Measurements from ENCODE around the gene TTLL6.

DNA sequence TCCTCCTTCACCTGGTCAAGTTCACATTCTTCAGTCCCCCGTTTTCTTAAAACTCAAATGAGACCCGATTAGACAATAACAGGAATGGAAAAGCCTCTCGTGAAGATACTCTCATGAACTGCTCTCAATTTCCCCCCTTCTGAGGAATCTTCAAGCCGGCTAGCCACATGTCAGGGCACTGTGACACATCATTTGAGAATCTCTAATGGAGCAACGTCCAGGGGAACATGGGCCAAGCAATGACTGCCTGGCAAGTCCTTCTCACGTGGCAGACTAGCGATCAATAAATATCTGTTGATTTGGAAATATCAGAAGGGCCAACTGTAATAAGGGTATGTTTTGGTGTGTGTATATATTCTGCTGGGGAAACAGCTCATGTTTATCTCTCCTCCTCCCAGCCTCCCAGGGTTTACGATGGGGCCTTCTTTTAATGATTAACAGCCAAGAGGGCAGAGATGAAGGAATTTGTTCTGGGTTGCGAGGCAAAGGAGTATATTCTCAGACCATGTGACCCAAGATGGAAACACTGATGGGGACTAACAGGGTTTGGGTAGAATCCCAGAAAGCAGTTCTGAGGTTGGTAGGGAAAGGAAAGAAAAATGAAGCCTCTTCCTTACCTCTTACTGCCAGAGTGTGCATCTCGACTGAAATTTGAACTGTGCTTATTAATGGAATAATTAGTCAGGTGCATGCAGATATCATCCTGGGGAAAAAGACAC lies 21.4 kb downstream of the TTLL6 start:
- TF ChIP-seq RXRA (IDR thresholded peaks at IDR 0.05; ENCODE audit: insufficient read depth, low read depth, low read length), result no peak
- TF ChIP-seq, protein P1, sequence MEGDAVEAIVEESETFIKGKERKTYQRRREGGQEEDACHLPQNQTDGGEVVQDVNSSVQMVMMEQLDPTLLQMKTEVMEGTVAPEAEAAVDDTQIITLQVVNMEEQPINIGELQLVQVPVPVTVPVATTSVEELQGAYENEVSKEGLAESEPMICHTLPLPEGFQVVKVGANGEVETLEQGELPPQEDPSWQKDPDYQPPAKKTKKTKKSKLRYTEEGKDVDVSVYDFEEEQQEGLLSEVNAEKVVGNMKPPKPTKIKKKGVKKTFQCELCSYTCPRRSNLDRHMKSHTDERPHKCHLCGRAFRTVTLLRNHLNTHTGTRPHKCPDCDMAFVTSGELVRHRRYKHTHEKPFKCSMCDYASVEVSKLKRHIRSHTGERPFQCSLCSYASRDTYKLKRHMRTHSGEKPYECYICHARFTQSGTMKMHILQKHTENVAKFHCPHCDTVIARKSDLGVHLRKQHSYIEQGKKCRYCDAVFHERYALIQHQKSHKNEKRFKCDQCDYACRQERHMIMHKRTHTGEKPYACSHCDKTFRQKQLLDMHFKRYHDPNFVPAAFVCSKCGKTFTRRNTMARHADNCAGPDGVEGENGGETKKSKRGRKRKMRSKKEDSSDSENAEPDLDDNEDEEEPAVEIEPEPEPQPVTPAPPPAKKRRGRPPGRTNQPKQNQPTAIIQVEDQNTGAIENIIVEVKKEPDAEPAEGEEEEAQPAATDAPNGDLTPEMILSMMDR (IDR thresholded peaks at IDR 0.05; ENCODE audit: control extremely low read depth in 1 of 3, insufficient read depth in 1 of 3, low read depth in 1 of 3, low read length in 3 of 3), result no peak
- TF ChIP-seq USF2 (IDR thresholded peaks at IDR 0.05; ENCODE audit: low read length), result no peak
- no peak for TF ChIP-seq RAD21 (IDR thresholded peaks at IDR 0.05 in 1 of 2, conservative IDR thresholded peaks at IDR 0.05 in 1 of 2; ENCODE audit: low read depth in 2 of 2, low read length in 2 of 2)
- TF ChIP-seq POLR2A (IDR thresholded peaks at IDR 0.05; ENCODE audit: control extremely low read depth in 1 of 2, low read depth in 2 of 2, low read length in 2 of 2), result no peak
- TF ChIP-seq CEBPB (IDR thresholded peaks at IDR 0.05; ENCODE audit: low read depth, low read length), result no peak
- no peak for TF ChIP-seq POLR2AphosphoS5 (IDR thresholded peaks at IDR 0.05; ENCODE audit: low read depth, low read length)
- no peak for TF ChIP-seq TEAD4 (IDR thresholded peaks at IDR 0.05; ENCODE audit: low read depth, low read length)
- TF ChIP-seq HDAC6 (IDR thresholded peaks at IDR 0.05; ENCODE audit: low read depth, low read length), result no peak
- no peak for TF ChIP-seq CHD1 (IDR thresholded peaks at IDR 0.05; ENCODE audit: low read depth, low read length)
- TF ChIP-seq TAF1 (IDR thresholded peaks at IDR 0.05; ENCODE audit: low read depth, low read length), result no peak
